ENCODE results near the gene ROCK2.
"Not testable (repeated sequence)": the region's sequence is repeated elsewhere in the genome, so short reads cannot be mapped to it uniquely, and the experiment has no call there.

Gene ROCK2

DNA sequence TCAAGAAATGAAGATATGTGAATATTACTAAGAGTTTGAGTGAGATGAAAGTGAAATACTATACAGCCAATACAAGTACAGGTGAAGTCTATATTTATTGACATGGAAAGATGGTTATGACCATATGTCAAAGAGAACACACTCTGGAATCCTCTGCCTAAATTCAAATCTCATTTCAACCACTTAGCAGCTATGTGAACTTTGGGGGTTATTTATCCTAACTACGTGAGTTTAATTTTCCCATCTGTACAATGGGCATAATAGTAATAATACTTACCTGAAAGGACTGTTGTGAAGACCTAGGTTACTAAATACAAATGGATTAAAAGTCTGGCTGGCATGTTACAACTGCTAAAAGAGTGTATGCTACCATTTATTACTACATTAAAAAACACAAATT is 79.6 kb downstream of the ROCK2 start:
- DNase-seq (ENCODE audit: low spot score): no peak

DNA sequence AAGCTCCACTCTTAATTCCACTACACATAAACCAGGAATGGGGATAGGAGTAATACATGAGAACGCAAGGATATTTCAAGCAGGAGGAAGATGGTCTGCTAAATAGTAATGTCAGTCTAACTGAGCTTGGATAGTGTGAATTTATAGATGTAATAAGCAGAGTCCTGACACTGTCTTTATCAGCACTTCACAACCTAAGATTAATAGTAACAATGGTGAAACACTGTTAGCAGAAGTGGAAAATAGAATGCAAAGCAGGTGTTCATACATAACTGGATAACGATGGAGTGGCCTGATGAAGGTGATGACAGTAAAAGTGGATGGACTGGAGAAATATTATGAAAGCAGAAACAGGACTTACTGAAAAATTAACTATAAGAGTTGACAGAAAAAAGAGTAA is 80.4 kb downstream of the ROCK2 start:
- no peak for DNase-seq (ENCODE audit: low spot score)

DNA sequence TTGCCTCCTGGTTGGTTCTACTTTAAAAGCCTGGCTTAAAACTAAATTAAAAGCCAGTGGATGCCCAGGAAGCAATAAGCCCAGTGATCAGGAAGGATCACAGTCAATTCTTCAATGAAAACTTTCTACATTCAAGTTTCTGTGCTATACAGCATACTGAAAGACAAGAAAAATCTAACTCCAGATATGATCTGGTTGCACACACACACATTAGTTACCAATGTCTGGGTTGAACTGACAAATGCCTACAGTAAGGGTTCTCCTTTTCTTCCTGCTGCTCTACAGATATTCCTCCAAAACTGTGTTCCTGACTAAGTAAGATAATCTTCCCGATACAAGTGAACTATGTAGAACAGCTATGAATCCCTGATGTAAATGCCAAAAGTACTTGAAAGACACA is 81.3 kb downstream of the ROCK2 start:
- DNase-seq (ENCODE audit: low spot score): no peak

DNA sequence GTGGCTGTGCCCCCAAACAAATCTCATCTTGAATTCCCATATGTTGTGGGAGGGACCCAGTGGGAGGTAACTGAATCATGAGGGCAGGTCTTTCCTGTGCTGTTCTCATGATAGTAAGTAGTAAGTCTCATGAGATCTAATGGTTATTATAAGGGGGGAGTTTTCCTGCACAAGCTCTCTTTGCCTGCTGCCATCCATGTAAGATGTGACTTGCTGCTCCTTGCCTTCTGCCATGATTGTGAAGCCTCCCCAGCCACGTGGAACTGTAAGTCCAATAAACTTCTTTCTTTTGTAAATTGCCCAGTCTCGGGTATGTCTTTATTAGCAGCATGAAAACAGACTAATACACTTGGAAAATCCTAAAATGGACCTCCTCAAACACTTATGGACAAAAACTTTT is 82.0 kb downstream of the ROCK2 start:
- DNase-seq (ENCODE audit: low spot score): not testable (repeated sequence)

DNA sequence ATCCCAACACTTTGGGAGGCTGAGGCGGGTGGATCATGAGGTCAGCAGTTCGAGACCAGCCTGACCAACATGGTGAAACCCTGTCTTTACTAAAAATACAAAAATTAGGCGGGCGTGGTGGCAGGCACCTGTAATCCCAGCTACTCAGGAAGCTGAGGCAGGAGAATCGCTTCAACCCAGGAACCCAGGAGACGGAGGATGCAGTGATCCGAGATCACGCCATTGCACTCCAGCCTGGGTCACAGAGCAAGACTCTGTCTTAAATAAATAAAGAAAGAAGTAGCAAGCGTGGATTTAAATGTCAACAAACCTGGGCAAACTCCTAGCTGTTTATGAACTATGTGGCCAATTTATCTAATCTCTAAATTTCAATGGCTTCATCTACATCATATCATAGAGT is 82.9 kb downstream of the ROCK2 start:
- not testable (repeated sequence) for DNase-seq (ENCODE audit: low spot score)

DNA sequence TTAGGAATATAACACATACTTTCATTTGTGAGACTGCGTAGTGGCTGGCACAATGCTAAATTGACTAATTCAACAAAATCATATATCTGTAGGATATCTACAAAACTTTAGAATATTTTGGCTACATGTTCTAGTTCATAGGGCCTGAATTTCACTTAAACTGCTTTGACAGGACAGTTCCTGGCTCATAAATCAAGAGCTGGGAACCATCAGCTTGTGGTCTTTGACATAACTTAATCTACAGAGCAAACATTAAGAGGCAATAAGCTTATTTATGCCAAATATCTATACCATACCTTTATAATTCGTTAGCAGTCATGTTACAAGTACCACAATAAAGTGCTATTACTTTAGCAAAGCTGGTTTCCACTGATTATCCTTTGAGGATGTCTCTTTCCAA is 83.5 kb downstream of the ROCK2 start:
- no peak for DNase-seq (ENCODE audit: low spot score)

DNA sequence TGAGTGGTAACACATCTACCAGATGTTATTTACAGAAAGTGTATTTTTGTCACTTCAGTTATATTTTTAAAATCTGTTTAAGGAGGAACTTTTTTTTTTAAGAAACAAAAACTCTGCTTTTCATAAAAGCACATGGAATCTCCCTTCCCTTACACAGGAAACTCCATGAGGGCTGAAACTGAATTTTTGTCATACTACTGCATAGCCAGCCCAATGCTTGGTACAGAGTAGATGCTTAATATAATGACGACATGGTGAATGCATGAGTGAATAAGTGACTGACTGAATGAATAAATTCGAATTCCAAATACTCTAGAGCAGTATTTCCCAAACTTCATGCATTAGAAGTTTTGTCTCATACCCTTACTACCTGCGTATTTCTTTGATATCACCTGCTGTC is 86.5 kb downstream of the ROCK2 start:
- DNase-seq (ENCODE audit: low spot score): no peak

DNA sequence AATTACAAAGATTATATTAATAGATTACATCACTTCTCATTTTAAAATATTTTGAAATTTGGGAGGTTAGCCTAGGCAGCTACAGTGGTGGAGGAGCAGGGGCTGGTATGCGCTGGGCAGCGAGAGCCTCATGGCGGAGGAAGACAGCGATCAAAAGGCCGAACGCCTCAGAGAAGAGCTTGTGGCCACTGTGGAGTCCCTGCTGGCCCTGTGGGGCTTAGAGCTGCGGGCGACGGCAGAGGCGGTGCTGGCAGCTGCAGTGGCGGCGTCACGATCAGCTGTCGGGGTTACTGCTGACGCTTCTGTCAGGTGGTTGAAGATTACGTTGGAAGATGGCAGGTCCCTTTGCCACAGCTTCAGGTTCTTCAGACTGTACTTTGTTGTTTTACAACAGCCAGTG is 87.4 kb downstream of the ROCK2 start:
- no peak for DNase-seq (ENCODE audit: low spot score)

DNA sequence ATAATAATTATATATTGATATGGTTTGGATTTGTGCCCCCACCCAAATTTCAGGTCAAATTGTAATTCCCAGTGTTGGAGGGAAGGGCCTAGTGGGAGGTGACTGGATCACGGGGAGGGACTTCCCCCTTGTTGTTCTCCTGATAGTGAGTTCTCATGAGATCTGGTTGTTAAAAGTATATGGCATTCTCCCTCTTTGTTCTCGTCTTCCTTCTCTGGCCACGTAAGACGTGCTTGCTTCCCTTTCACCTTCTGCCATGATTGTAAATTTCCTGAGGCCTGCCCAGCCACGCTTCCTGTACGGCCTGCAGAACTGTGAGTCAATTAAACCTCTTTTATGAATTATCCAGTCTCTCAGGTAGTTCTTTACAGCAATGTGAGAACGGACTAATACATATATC is 88.3 kb downstream of the ROCK2 start:
- DNase-seq (ENCODE audit: low spot score): no peak

DNA sequence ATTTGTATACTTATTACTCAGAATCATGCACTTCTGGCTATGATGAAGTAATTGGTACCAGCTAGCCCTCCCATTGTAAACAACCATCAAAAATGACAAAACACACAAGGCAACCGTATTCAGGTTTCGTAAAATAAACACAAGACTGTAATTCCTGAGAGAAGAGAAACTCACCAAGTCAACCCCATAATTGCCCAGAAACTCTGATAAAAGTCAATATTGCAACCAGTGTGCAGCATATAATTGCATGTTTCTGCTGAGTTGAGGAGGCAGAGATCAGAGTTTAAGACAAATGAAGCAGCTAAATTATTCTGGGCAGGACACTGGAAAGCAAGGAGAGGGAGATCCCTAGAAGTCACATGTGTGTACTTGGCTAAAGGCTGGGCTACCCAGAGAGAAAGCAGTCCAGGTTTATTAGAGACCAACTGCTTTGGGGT is 90.3 kb downstream of the ROCK2 start:
- DNase-seq (ENCODE audit: low spot score): no peak

DNA sequence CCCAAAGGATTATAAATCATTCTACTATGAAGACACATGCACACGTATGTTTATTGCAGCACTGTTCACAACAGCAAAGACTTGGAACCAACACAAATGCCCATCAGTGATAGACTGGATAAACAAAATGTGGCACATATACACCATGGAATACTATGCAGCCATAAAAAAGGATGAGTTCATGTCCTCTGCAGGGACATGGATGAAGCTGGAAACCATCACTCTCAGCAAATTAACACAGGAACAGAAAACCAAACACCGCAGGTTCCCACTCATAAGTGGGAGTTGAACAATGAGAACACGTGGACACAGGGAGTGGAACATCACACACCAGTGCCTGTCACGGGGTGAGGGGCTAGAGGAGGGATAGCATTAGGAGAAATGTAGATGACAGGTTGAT is 92.0 kb downstream of the ROCK2 start:
- not testable (repeated sequence) for DNase-seq (ENCODE audit: low spot score)

DNA sequence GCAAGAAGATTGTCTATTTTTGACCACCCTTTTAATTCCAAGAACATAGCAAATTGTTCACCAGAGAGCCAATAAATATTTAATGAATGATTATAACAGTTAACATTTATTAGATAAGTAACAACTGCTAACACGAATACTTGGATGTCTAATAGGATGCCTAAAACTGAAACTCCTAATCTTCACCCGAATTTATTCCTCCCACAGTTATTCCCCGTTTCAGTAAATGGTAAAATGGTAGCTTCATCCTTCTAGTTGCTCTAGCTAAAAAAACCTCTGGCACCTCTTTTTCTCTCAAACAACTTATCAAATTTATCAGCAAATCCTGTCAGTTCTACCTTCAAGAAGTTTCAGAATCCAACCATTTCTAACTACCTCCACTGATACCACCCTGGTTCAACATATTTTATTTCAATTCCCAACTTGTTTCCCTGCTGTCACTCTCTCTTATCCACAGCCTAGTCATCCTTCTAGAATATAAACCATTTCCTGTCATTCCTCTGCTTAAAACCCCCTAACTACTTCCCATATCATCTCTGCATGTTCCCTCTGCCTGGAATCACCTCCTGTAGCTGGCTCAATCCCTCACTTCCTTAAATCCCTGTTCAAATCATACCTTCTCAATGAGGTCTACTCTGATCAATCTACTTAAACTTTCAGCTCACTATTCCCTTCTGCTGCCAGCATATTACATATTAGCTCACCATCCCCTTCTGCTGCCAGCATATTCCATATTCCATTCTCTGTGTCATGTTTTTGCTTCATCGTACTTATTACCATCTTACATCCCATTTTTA is 93.8 kb downstream of the ROCK2 start:
- DNase-seq (ENCODE audit: low spot score): no peak

DNA sequence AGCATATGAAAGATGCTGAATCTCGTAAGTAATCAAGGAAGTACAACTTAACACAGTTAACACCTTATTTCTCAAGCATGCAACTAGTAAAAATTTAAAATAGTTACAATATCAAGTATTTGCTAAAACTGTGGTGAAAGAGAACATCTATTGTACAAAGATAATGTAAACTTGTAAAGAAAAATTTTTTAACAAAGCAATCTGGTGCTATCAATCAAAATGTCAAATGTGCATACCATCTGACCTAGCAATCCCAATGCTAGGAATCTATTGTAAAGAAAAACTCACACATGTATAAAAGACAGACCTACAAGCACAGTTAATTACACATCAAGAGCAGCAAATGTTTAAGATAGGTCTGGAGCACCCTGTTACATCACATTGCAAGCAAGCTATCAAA is 99.1 kb downstream of the ROCK2 start:
- DNase-seq (ENCODE audit: low spot score): no peak

DNA sequence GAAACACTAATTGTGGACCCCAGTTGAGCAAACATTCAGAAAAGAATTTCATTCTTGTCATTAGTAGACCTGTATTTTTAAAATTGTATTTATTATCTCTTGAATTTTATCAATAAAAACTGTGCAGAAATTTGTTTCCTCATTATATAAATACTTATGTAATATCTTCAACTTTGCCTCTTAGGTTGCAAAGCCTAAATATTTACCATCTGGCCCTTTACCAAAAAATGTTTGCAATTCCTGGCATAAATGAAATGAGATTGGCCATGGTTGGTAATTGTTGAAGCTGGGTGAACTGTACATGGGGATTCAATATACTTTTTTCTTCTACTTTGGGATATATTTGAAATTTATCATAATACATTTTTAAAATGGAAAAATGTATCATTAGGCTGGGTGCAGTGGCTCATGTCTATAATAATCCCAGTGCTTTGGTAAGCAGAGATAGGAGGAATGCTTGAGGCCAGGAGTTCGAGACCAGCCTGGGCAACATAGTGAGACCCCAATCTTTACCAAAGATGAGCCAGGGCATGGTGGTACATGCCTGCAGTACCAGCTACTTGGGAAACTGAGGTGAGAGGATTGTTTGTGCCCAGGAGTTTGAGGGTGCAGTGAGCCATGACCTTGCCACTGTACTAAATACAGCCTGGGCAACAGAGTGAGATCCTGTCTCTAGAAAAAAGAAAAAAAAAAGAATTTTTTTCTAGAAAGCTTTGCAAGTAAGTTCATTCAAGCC is 100.2 kb downstream of the ROCK2 start:
- DNase-seq (ENCODE audit: low spot score): no peak

DNA sequence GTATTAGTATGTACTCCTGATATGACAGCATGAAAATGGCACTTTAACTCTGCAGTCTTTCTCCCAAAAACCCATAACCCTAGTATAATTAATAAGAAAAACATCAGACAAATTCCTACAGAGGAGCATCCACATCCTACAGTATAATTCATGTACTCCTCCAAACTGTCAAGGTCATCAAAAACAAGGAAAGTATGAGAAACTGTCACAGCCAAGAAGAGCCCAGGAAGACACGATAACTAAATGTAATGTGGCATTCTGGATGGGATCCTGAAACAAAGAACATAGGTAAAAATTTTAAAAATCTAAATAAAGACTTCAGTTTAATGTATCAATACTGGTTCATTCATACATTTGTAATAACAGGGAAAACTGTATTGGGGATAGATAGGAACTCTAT is 100.9 kb downstream of the ROCK2 start:
- DNase-seq (ENCODE audit: low spot score): no peak

DNA sequence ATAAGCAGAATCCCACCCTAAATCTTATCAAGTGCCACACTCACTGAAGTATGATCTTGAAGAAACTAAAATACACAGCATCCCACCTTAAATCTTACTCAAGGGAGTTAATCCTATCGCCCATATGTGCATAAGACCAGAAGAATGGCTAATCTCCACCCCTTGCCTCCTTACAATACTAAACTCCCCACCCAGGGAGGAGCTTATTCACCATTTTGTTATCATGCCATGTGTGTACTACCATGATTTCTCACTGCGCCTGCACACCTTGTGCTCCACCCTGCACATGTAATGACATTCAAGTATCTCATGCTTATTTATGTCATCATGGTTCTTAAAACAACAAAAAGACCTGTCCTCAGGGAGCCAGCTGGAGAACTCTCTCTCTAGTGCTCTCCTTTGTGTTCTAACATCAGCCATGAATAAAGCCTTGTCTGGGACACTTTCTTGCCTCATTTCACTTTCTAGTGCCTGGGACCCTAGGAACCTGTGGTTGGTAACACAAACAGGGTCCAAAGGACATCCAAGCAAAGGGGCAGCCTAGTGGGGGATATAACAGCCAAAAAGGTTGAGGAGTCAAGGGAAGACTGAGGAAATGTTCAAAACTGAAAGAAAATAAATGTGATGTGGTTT is 101.8 kb downstream of the ROCK2 start:
- no peak for DNase-seq (ENCODE audit: low spot score)

DNA sequence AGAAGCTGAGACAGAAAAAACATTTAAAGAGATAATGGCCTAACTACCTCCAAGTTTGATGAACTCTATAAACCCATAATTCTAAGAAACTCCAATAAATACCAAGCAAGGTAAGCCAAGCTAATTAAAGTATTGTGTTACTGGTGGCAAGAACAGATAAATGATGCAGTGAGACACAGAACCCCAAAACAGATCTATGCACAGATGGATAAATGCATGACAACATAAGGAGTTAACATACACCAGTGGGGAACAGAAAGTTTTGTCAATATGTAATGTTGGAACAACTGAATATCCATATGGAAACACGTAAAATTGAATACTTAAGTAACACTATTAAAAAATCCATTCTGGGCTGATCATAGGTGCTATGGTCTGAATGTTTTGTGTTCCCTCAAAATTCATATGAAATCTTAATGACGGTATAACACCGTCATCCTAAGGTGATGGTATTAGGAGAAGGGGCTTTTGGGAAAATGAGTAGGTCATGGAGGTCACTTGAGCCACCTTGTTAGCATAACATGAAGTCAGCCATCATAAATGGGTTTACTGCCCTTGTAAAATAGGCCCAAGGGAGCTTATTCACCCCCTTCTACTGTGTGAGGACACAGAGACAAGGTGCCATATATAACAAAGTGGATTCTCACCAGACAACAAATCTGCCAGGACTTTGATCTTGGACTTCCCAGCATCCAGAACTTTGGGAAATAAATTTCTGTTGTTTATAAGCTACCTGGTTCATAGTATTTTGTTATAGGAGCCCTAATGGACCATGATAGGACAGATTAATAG is 102.8 kb downstream of the ROCK2 start:
- no peak for DNase-seq (ENCODE audit: low spot score)

DNA sequence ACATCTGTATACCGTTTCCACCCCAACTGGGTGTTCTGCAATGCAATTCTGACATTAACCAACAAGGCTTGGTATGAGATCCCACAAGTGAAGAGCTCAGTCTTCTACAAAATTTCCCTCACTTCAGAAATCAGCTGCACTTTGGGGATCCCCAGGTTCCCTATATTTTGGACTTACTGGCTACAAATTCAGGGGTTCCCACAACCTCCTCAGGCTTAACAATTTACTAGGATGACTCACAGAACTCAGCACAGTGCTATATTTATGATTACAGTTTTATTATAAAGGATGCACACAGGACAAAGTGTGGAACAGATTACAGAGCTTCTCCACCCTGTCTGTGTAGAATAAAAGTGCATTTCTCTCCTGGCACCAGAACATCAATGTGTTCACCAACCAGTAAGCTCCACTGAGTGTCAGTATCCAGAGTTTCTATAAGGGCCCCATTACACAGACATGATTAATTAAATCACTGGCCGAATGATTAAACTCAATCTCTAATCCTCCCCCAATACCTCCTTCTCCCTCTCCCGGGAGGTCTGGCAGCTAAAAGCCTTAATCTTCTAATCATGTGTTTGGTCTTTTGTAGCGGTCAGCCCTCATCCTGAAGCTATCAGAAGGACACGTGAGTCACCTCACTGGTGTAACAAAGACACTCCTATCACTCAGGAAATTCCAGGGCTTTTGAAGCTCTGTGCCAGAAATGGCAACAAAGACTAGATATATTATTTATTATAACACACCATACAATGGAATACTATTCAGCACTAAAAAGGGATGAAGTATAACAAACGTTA is 104.6 kb downstream of the ROCK2 start:
- DNase-seq (ENCODE audit: low spot score): no peak

DNA sequence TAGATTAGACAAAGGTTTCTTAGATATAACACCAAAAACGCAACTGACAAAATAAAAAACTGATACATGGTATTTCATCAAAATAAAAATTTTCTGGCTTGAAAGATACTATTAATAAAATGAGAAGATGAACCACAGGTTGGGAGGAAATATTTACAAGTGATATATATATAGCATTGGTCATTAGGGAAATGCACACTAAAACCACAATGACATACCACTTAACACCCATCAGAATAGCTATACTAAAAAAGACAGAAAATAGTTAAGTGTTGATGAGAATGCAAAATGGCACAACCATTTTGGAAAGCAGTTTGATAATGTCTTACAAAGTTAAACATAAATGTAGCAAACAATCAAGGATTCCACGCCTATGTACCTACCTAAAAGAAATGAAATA is 105.3 kb downstream of the ROCK2 start:
- DNase-seq (ENCODE audit: low spot score): no peak

DNA sequence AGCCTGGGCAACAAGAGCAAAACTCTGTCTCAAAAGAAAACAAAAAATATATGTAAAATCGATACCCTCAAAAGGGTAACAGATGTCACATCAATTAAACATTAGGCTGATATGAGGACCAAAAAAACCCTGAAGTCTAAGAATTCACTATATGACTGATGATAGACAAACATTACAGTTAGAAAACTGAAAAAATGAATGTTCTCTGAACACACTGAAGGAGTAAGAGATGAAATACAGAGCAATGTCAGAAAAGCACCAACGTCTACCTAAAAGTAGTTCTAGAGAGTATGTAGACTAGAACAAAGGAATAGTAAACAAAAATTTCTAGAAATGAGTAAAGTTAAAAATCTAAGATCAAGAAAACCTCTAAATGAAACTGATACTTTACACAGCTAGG is 107.3 kb downstream of the ROCK2 start:
- no peak for DNase-seq (ENCODE audit: low spot score)

DNA sequence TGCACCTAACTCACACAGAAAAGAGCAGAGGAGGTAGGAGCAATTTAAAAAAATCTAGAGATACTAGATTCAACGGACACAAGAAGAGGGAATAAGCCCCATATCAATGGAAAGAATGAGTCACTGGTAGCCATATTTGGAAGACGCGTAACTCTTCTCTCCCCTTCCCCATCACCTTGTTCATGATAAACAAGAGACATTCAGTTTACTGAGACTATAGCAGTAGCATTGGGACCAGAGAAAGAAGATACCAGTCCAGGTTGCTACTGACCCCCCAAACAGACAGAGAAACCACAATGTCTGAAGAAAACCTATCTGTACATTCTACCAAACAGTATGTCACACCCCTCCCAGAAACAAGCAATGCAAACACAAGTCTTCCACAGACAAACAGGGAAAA is 108.1 kb downstream of the ROCK2 start:
- no peak for DNase-seq (ENCODE audit: low spot score)

DNA sequence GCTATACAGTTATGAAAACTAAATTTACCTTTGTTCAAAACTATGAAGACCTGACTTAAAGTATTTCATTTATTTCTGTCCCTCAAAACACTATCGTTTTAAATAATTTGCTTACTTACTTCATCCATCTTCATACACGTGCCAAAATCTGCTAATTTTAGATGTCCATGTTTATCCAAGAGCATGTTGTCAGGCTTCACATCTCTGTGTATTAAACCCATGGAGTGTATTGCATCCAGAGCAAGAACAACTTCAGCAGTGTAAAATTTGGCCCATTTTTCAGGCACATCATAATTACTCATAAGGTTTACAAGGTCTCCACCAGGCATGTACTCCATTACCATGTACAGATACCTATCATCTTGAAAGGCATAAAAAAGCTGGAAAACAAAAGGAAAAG is 108.9 kb downstream of the ROCK2 start:
- no peak for DNase-seq (ENCODE audit: low spot score)

All from CD4-positive, alpha-beta T cell treated with Interleukin-2 at 100 ng/mL for 4 hours (primary cell).